Ovary (tissue), 3 donors: ENCODE results near the gene CHP1.

Experiments
- EP300 ChIP-seq: sonication (generic); formaldehyde crosslinking; IDR thresholded peaks from one replicate; pipeline ENCODE4 v1.6.1; 2017; ENCODE audit warnings: antibody characterized with exemption
- POLR2A ChIP-seq: fragments of 450-650 bp; IDR thresholded peaks from one replicate; pipeline ENCODE4 v1.6.1; 2017; ENCODE audit warnings: antibody characterized with exemption, mild to moderate bottlenecking, moderate library complexity
- TF ChIP-seq, protein P1 (sequence below), 3 donors: fragments of 450-650 bp in 2 of 3; fragments of 200-600 bp in 1 of 3; IDR thresholded peaks; one replicate each; pipeline versions ENCODE4 v1.5.1 to v1.8.0; 2016 to 2022; ENCODE audit warnings: antibody characterized with exemption in 3 of 3, mild to moderate bottlenecking in 1 of 3
- donor health status: DM: no; HTN: no; CAD: no.

GRCh38 chr15:41251411-41251810, 20.3 kb downstream of the CHP1 start:
- TF ChIP-seq, protein P1, sequence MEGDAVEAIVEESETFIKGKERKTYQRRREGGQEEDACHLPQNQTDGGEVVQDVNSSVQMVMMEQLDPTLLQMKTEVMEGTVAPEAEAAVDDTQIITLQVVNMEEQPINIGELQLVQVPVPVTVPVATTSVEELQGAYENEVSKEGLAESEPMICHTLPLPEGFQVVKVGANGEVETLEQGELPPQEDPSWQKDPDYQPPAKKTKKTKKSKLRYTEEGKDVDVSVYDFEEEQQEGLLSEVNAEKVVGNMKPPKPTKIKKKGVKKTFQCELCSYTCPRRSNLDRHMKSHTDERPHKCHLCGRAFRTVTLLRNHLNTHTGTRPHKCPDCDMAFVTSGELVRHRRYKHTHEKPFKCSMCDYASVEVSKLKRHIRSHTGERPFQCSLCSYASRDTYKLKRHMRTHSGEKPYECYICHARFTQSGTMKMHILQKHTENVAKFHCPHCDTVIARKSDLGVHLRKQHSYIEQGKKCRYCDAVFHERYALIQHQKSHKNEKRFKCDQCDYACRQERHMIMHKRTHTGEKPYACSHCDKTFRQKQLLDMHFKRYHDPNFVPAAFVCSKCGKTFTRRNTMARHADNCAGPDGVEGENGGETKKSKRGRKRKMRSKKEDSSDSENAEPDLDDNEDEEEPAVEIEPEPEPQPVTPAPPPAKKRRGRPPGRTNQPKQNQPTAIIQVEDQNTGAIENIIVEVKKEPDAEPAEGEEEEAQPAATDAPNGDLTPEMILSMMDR (IDR thresholded peaks at IDR 0.05) = no peak
- TF ChIP-seq POLR2A = no peak
- TF ChIP-seq EP300 = no peak
